Caki2 (cell line): ENCODE data around the gene SMOC2. TPM values are rescaled to one million over a fixed set of nuclear protein-coding genes. Genes with fewer than 3 reads are reported as not detected.
"Not testable (repeated sequence)": the region's sequence is repeated elsewhere in the genome, so short reads cannot be mapped to it uniquely, and the experiment has no call there.

Experiments
- DNase-seq: peaks from one replicate; pipeline ENCODE4 v3.0.0-alpha.2; 2015; ENCODE audit warnings: low read depth
- in situ Hi-C: cut with HindIII; loops from 2 replicates; pipeline ENCODE4 v1.10.0; 2016; ENCODE audit warnings: low sequenced_read_pairs, low pct_unique_long_range_greater_than_20kb, mixed read lengths
- total RNA-seq: library from RNA; depleted of rRNA; stranded (reverse); fragments of >200 nt; shearing (Covaris generic); gene quantifications from 2 replicates; pipeline ENCODE4 v1.2.3, GENCODE V29; 2014; ENCODE audit warnings: low replicate concordance

SMOC2 gene
- total RNA-seq, 1 experiment from 2014 or later = 0.68 TPM

DNA sequence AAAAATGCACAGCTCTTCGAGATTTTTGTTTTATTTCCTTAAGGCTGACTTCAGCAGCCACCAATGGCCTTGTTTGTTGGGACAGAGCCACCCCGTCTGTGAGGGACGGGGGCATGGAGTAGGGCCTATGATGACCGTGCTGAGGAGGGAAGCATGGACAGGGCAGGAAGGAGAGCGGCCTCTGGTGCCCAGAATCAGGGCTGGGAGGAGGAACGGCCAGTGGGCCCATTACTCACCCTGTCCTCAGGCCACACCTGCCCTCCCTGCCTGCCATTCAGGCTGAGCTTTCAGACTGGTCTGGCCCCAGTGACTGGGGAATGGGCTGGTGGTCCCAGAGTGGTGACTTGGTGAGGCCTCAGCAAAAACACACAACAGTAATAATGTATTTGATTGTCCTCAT, 104.4 kb downstream of the SMOC2 start:
- in situ Hi-C loops = no loop called here
- no peak for DNase-seq

DNA sequence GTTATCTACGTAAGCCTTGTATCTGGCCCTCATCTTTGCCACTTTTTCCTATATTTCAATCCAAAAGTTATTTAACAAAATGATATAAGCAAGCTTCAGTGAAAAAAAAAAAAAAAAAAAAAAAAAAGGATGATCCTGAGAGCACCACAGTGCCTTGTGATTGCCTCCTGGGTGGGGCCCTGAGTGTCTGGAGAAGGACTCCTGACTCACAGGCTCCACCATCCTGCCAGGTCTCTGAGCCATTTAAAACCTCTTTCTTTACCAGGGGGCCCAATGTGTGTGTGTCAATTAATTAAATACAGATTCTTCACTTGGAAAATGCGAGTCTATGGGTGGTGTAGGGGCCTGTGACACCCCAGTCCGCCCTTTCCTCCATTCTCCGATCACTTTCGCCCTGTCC, 105.2 kb downstream of the SMOC2 start:
- DNase-seq = no peak
- in situ Hi-C loops = no loop called here

DNA sequence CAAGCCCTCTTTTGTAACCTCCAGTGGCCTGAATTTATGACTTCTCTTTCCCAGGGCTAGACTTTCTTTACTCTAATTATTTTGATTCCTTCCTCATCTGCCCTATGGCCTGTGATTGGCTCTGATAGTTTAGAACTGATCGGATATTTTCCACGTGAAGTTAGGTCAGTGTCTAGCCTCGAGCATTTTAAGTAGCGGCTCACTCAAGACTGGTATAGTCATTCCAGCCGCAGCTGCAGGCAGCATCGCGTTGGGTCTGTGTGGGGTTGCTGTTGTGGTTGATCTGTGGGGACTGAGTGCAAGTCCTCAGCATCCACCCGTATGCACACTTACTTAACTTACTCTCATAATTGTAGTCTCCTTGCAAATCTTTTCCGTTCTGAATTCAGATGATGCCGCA, 105.7 kb downstream of the SMOC2 start:
- in situ Hi-C loops = no loop called here
- no peak for DNase-seq

GRCh38 chr6:168550326-168550725, 109.3 kb downstream of the SMOC2 start:
- in situ Hi-C loops = no loop called here
- DNase-seq = no peak

GRCh38 chr6:168554472-168554871, 113.5 kb downstream of the SMOC2 start:
- in situ Hi-C loops = no loop called here
- no peak for DNase-seq

DNA sequence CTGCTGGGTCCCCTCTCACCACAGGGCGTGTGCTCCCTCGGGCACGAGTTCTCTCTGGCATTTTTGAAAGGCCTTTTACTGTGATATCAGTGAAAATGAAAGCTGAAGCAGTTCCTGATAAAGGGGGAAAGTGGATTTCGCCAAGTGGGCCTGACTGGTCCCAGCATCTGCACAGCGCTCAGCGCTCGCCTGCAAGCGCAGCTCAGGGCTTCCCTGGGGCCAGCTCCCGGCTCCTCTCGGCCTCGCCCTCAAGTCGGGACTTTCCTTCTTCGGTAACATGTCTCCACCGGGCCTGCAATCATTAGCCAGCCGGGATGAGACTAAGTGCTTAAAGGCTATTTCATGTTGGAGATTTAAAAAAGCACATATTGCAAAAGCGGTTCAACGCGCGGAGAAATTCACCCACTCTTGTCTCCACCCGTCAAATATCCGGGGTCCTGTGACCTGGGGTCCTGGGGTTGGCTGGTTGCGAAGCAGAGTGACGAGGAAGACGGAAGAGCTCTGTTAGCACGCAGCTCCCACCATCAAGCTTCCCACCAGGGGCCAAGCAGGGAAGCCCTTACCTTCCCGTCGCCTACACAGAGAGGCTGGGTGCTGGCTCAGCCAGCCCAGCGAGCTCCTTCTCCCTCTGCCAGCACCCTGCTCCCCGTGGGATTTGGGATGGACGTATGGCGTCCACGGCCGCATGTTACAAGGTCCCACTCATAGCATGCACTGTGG, 114.1 kb downstream of the SMOC2 start:
- no peak for DNase-seq
- in situ Hi-C loops = no loop called here

- in situ Hi-C loops = no loop called here
- no peak for DNase-seq
Measured at GRCh38 chr6:168555618-168556273, 114.8 kb downstream of the SMOC2 start.

GRCh38 chr6:168557512-168557911, 116.5 kb downstream of the SMOC2 start:
- in situ Hi-C loops = no loop called here
- no peak for DNase-seq

DNA sequence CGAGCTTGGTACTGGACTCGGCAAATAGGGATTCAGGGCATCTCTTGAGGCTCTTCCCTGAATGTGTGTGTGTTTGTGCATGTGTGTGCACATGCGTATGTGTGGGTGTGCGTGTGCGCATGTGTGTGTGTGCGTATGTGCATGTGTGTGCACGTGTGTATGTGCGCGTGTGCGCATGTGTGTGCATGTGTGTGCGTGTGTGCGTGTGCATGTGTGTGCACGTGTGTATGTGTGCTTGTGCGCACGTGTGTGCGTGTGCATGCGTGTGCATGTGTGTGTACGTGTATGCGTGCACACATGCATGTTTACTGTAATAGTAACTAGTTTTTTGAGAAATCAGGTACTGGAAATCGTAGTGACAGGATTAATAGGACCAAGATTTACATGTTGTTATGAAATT, 117.7 kb downstream of the SMOC2 start:
- in situ Hi-C loops = no loop called here
- DNase-seq = no peak

DNA sequence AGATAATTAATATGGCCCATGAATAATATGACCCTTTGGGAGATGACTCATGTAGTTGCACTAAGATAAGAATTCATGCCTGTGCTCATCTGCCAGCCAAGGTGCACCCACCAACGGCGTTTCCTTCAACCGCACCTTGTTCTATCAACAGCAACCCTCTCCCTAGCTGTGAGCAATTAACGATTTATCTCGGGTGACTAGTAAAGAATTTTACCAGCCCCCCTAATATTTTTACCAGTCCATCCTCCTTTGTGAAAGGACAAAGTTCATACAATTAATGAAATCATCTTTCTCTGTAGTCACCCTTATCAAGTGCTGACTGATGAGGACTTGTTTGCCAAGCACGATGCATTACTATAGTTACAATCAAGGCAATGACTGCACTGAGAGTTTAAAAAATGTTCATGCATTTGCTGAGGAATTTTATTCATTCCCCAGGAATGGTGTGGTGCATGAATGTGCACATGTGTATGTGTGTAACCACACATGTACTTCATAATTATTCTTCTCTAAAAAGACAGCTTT, 118.7 kb downstream of the SMOC2 start:
- no peak for DNase-seq
- in situ Hi-C loops = no loop called here

- in situ Hi-C loops = no loop called here
- DNase-seq = no peak
Measured at GRCh38 chr6:168560126-168560525, 119.1 kb downstream of the SMOC2 start.

GRCh38 chr6:168562576-168563151, 121.7 kb downstream of the SMOC2 start:
- in situ Hi-C loops = no loop called here
- DNase-seq = no peak

- in situ Hi-C loops = no loop called here
- no peak for DNase-seq
Measured at GRCh38 chr6:168563656-168564055, 122.7 kb downstream of the SMOC2 start.

- no peak for DNase-seq
- in situ Hi-C loops = no loop called here
Measured at GRCh38 chr6:168565112-168565511, 124.1 kb downstream of the SMOC2 start.

DNA sequence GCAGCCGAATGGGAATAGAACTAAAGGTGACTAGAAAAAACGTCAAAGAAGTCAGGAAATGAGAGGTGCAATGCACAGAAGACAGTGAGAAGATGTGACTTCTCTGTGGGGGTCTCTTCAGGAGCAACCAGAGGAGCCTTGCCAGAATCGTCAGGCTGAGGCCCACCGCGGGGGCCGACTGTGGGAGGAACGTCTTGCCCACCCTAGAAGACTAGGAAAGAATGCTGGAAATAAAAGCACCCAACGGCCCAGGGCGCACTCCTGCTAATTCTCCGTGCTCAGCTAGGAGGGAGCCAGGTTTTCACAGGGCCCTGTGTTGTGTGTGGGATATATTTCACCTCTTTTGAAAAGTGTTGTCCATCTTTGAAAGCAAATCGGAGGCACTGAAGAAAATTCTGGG, 129.2 kb downstream of the SMOC2 start:
- no peak for DNase-seq
- in situ Hi-C loops = no loop called here

DNA sequence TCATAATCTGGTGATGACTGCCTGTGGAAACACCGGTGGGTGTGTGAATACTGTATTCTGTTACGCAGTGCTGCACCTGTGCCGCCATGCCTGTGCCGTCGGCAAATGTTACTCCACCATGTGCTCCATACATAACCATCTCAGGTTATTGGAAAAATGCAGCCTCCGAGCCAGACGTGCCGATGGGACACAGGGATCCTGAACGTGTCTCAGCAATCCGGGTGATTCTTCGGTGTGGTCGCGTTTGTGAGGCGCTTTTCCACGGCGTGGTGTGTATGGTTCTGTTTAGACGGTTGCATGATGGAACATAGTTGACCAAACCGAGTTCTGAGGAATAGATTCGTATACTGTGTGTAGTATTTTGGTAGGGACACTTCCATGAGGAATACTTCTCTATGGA, 130.3 kb downstream of the SMOC2 start:
- no peak for DNase-seq
- in situ Hi-C loops = no loop called here

DNA sequence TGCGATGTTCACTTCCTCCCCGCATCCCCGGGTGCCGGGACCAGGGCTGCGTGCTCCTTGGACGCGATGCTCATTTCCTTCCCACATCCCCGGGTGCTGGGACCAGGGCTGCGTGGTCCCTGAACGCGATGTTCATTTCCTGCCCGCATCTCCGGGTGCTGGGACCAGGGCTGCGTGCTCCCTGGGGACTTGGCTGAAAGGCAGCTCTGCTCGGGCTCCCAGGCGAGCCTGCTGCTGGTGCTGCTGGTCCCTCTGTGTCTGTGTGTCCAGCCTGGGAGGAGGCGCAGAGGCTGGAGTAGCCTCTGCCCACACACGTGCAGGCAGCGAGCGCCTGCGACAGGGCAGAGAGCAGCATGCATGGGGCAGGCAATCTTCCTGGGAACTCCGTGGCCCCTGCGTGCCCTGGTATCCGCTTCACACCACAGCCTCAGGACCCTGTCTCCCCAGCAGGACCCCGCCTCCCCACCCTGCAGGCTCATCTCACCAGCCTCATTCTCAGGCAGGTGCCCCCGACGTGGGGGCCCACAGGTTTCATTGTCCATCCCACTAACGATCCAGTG, 132.4 kb downstream of the SMOC2 start:
- in situ Hi-C loops, DNase-seq: not testable (repeated sequence)

DNA sequence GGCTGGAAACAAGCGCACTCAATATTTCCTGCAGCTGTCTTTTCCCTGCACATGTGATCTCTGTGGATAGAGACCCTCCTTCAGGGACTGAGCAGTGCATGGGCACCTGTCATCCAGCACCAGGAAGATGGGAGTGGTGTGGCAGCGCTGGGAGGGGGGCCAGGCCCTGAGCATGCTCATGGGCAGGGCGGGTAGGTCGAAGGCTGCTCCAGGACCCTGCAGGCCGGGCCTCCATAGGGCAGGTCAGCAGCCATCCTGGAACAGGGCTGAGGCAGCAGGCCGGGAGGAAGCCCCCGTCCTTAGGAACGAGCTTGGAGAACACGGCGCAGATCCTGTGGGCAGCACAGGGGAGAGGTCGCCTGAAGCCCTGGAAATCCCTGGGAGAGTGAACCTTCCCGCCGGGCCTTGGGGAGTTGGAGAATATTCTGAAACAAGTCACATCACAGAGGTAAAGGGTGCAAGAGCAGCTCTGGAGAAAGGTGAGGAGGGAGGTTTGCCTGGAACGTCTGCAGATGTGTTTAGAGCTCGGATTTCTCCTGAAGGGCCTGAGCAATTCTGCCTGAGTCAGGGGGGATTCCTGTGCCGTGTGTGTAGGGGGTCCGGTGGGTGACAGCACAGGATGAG, 133.2 kb downstream of the SMOC2 start:
- DNase-seq = no peak
- in situ Hi-C loops = no loop called here

DNA sequence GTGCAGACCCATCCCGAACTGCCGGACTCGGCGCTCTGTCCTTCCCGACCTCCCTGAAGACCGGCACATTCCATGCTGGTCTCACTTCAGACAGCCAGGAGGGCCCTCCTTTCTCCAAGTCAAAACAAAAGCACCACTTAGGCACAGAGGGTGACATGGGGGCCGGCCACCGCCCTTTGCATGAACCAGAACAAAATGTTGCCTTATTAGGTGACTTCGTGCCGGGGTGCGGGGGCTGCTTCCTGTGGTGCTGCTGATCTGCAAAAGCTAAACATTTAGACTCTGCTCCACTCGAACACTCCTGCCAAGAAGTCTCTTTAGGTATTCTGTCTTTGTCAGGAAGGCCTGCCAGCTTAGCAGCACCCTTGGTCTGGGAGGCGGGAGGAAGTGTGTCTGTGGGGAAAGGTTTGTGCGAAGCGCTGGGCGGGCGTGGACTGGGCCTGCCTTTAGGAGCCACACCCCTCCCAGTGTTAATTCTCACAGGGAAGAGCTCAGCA, 133.8 kb downstream of the SMOC2 start:
- DNase-seq = no peak
- in situ Hi-C loops = no loop called here
